ENCODE measurements around the gene DPF1. TPM values are rescaled to one million over a fixed set of nuclear protein-coding genes. Genes with fewer than 3 reads are reported as not detected.
"Not testable (repeated sequence)": the region's sequence is repeated elsewhere in the genome, so short reads cannot be mapped to it uniquely, and the experiment has no call there.

The DPF1 gene
- total and polyA plus RNA-seq, 5 experiments from 2014 or later, result not detected

- POLR2A ChIA-PET, result interaction anchor here (0.6 kb wide), 1 partner anchor 329 kb away, joined by 6 read pairs; no protein-coding TSS in a partner anchor
- H3K27ac Mint-ChIP-seq, result no peak overlapping the region
- peaks cover 42 to 87% (median 52%) of the 10 kb centered on the region in 5 donors for H3K27me3 Mint-ChIP-seq
- H3K9me3 Mint-ChIP-seq, result peaks cover 0 to 2% (median 0%) of the 10 kb centered on the region in 9 donors
- peaks cover 0 to 10% (median 0%) of the 10 kb centered on the region in 3 donors for H3K36me3 Mint-ChIP-seq
- peak overlapping the region in 8 of 10 donors; percentile 22 to 56 (median 46) for H3K4me3 Mint-ChIP-seq
- DNase-seq (no peak), ATAC-seq (no peak)
- peaks cover 19 to 33% (median 29%) of the 10 kb centered on the region in 4 donors for H3K4me1 Mint-ChIP-seq
Measured at GRCh38 chr19:38228005-38228377, 4.0 kb upstream of the DPF1 start.

DNA sequence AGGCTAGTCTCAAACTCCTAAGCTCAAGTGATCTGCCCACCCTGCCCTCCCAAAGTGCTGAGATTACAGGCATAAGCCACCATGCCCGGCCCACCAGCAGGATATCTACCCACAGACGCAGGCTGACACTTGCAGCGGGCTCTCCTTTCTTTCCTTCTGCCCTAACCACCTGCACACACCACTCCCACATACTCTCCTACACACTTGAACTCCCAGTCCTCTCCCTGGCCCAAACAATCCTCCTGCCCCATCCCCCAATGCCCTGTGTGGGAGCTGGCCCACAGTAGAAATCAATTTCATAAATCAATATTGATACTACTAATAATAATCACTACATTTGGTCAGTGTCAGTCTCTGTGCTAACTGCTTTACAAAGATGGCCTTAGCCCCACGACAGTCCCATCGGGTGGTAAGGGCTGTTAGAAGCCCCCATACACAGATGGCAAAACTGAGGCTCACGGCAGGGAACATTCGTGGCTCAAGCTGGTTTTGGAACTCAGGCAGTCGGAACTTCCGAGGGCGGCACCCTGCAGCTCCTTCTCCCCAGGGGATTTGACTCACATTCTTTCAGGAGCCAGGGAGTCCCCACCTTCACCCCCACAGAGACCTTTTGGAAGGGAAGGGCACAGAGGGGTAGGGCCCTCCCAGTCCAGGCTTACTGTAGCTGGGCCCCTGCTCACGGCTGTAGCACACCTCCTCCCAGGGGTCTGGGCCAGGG, 3.4 kb upstream of the DPF1 start:
- DNase-seq (no peak), ATAC-seq (no peak)
- H3K4me1 Mint-ChIP-seq, result peaks cover 21 to 35% (median 30%) of the 10 kb centered on the region in 4 donors
- peaks cover 0 to 12% (median 0%) of the 10 kb centered on the region in 3 donors for H3K36me3 Mint-ChIP-seq
- peak overlapping the region in 8 of 10 donors; percentile 22 to 57 (median 46) for H3K4me3 Mint-ChIP-seq
- peak overlapping the region in 2 of 10 donors; percentile 32 to 53 for H3K27ac Mint-ChIP-seq
- peaks cover 43 to 87% (median 56%) of the 10 kb centered on the region in 5 donors for H3K27me3 Mint-ChIP-seq
- H3K9me3 Mint-ChIP-seq, result peaks cover 0 to 2% (median 0%) of the 10 kb centered on the region in 9 donors
- POLR2A ChIA-PET, result interaction anchor here (0.6 to 0.7 kb wide), 2 partner anchors 16 to 328 kb away, joined by 3 to 6 read pairs; no protein-coding TSS in a partner anchor

- ATAC-seq, DNase-seq, POLR2A ChIA-PET, H3K9me3 Mint-ChIP-seq, H3K27ac Mint-ChIP-seq: not testable (repeated sequence)
- H3K36me3 Mint-ChIP-seq, result peaks cover 0 to 12% (median 7%) of the 10 kb centered on the region in 3 donors
- peak overlapping the region in 9 of 10 donors; percentile 75 to 90 (median 89) for H3K4me3 Mint-ChIP-seq
- H3K27me3 Mint-ChIP-seq, result peaks cover 38 to 79% (median 59%) of the 10 kb centered on the region in 5 donors
- H3K4me1 Mint-ChIP-seq, result peaks cover 21 to 33% (median 29%) of the 10 kb centered on the region in 4 donors
Measured at GRCh38 chr19:38224863-38225218, 819 bp upstream of the DPF1 start.

DNA sequence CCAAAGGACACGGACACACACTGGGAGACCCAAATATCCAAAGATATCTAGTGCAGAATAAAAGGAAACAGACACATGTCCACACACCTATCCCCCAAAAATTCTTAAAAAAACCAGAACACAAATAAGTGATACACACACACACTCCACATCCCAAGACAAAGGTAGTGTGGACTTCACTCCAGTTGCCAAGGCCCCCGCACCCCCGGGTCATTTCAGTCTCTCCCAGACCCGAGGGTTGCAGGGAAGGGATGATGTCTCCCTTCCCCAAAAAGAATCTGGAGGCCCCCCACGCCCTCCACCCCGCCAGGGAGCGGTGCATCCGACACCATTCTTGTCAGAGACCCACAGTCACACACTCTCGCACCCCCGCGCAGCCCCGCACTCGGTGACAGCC, 407 bp downstream of the DPF1 start:
- ATAC-seq, result no peak

GRCh38 chr19:38223119-38223523, 901 bp downstream of the DPF1 start:
- Mint-ChIP-seq H3K9me3 (peaks cover 0 to 2% (median 0%) of the 10 kb centered on the region in 9 donors), H3K27ac (peak overlapping the region in 2 of 10 donors; percentile 6 to 33), H3K4me3 (peak overlapping the region; percentile 28 to 83 (median 65)), H3K36me3 (peaks cover 0 to 12% (median 7%) of the 10 kb centered on the region in 3 donors), H3K27me3 (peaks cover 46 to 88% (median 69%) of the 10 kb centered on the region in 5 donors), H3K4me1 (peaks cover 18 to 26% (median 25%) of the 10 kb centered on the region in 4 donors)
- POLR2A ChIA-PET, result no interaction called here
- DNase-seq, result no peak
- ATAC-seq, result no peak

More for the DNA sequence above, 407 bp downstream of the DPF1 start:
- Mint-ChIP-seq H3K4me1 (peaks cover 18 to 28% (median 26%) of the 10 kb centered on the region in 4 donors), H3K27ac (peak overlapping the region in 2 of 10 donors; percentile 10 to 33), H3K27me3 (peaks cover 41 to 85% (median 66%) of the 10 kb centered on the region in 5 donors), H3K9me3 (peaks cover 0 to 2% (median 0%) of the 10 kb centered on the region in 9 donors), H3K4me3 (peak overlapping the region; percentile 28 to 83 (median 65)), H3K36me3 (peaks cover 0 to 12% (median 7%) of the 10 kb centered on the region in 3 donors)
- no peak for DNase-seq
- POLR2A ChIA-PET, result no interaction called here

DNA sequence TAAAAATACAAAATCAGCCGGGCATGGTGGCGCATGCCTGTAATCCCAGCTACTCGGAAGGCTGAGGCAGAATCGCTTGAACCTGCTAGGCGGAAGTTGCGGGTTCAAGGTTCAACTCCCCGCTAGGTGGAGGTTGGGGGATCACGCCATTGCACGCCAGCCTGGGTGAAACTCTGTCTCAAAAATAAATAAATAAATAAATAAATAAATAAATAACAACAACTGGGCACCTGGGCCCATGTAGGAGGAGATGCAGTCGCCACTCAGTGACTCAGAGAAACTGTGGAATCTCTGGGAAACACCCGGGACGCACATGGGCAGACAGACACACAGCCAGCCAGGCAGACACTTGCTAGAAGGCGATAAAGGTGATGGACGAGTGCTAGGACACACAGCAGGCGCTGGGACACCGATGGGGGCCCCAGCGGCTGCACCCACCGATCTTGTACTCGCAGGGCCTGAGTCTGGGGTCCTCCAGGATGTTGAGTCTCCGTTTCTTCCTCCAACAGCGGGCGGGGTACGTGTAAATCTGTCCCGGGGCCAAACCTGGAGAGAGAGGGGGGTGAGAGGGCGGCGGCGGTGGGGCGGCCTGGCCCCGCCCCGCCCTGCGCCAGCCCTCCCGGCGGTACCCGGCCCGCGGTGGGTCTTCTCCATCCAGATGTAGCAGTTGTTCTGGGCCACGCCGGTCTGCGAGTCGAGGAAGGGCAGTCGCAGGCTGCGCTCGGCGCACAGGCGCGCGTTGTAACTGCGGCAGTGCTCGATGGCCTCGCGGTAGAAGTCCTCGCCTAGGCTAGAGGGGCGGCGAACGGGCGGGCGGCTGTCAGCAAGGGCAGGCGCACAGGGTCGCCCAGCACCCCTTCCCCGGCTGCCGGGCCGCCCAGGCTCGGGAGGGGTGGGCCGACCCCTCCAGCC, 1.8 kb downstream of the DPF1 start:
- ATAC-seq, result no peak
- Mint-ChIP-seq H3K9me3 (peaks cover 0 to 2% (median 0%) of the 10 kb centered on the region in 9 donors), H3K4me1 (peaks cover 16 to 24% (median 19%) of the 10 kb centered on the region in 4 donors), H3K27ac (no peak overlapping the region), H3K36me3 (peaks cover 0 to 12% (median 7%) of the 10 kb centered on the region in 3 donors), H3K27me3 (peaks cover 40 to 85% (median 60%) of the 10 kb centered on the region in 5 donors), H3K4me3 (peak overlapping the region in 1 of 10 donors; percentile 34)
- POLR2A ChIA-PET, result interaction anchor here (0.7 kb wide), 1 partner anchor 19 kb away, joined by 3 read pairs; no protein-coding TSS in a partner anchor
- DNase-seq, result no peak

DNA sequence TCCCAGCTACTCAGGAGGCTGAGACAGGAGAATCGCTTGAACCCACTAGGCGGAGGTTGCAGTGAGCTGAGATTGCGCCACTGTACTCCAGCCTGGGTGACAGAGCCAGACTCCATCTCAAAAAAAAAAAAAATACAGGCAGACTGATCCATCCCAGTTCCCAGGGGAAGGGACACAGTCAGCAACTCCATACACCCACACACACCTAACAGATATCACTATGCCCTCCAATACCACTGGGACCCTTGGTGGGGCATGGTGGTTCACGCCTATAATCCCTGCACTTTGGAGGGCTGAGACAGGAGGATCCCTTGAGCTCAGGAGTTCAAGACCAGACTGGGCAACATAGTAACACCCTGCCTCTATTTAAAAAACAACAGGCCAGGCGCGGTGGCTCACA, 2.6 kb downstream of the DPF1 start:
- ATAC-seq, result no peak
- Mint-ChIP-seq H3K4me3 (no peak overlapping the region), H3K27ac (no peak overlapping the region), H3K36me3 (peaks cover 0 to 12% (median 7%) of the 10 kb centered on the region in 3 donors), H3K27me3 (peaks cover 34 to 84% (median 52%) of the 10 kb centered on the region in 5 donors), H3K9me3 (peaks cover 0 to 2% (median 0%) of the 10 kb centered on the region in 9 donors), H3K4me1 (peaks cover 13 to 19% (median 16%) of the 10 kb centered on the region in 4 donors)
- POLR2A ChIA-PET, result interaction anchor here (0.7 kb wide), 1 partner anchor 19 kb away, joined by 3 read pairs; no protein-coding TSS in a partner anchor
- no peak for DNase-seq

DNA sequence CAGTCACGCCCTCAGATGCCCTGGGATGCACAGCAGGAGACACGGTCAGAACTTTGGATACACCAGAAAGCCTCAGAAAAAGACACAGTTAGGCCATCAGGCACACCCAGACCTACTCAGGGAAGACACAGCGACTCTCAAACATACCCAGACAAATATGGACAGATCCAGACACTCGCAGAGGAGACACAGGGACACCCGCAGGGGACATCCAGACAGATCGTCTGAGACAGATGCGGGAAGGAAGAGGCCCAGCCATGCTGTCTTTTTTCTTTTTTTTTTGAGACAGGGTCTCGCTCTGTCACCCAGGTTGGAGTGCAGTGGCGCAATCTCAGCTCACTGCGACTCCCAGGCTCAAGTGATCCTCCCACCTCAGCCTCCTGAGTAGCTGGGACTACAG, 4.8 kb downstream of the DPF1 start:
- Mint-ChIP-seq H3K9me3 (peaks cover 0 to 1% (median 0%) of the 10 kb centered on the region in 9 donors), H3K27ac (peak overlapping the region in 1 of 10 donors; percentile 65), H3K27me3 (peaks cover 27 to 77% (median 53%) of the 10 kb centered on the region in 5 donors), H3K4me1 (peaks cover 12 to 17% (median 14%) of the 10 kb centered on the region in 4 donors), H3K36me3 (peaks cover 0 to 9% (median 7%) of the 10 kb centered on the region in 3 donors), H3K4me3 (no peak overlapping the region)
- POLR2A ChIA-PET, result no interaction called here
- ATAC-seq (no peak), DNase-seq (no peak)

DNA sequence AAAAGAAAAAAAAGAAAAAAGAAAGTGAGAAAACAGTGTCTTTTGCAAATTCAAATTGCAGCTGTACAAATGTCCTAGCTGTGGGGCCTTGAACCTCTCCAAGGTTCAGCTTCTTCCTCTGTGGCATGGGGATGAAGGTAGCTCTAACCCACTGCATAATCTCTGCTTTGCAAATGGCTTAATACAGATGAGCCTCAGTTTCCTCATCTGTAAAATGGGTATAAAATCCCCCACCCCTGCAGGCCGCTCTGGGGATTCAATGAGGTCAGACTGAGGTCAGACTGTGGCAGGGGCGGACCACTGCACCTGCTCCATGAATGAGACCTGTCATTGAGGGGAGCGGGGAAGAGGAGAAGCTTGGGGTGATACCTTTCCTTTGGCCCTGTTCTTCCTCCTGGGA, 5.8 kb downstream of the DPF1 start:
- ATAC-seq, result no peak
- H3K27ac Mint-ChIP-seq, result no peak overlapping the region
- H3K36me3 Mint-ChIP-seq, result peaks cover 0 to 7% (median 4%) of the 10 kb centered on the region in 3 donors
- H3K4me1 Mint-ChIP-seq, result peaks cover 12 to 18% (median 14%) of the 10 kb centered on the region in 4 donors
- POLR2A ChIA-PET, result no interaction called here
- no peak for DNase-seq
- H3K27me3 Mint-ChIP-seq, result peaks cover 29 to 78% (median 54%) of the 10 kb centered on the region in 5 donors
- peaks cover 0 to 5% (median 0%) of the 10 kb centered on the region in 9 donors for H3K9me3 Mint-ChIP-seq
- peak overlapping the region in 1 of 10 donors; percentile 22 for H3K4me3 Mint-ChIP-seq

DNA sequence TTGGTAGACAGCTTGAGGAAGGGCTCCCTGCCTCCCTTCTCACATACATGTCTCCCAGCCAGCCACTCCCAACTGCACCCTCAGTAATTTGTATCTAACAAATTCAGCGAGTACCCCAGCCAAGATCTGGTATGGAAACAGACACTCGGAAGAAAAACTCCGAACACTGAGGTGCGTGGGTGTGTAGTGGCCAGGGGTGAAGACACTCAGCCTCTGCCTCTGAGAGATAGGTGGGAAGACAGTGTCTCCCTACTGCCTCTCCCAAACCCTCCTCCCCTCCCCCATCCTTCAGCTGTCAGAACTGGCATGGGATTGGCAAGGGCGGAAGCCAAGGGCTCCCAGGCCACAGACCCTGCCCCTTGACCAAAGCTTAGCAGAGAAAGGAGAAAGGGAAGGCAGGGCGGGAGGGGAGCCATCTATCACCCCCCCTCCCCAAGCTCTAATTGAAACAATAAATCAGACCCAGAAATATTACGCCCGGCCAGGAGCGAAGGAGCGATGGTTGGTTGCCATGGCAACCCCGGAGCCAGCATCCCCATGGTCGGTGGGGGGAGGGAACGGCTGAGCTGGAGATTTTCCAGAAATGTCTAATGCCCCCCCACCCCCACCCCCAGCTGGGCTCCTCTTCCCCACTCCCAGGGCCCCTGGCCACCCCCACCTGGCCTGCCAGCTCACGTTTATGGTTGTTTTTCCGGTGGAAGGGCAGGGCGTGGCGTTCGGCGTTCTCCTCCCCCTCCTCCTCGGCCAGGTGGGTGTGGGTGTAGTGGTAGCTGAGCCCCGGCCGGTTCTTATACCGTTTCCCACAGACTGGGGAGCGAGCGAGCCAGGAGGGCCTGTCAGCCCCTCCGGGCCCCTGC, 7.0 kb downstream of the DPF1 start:
- H3K27me3 Mint-ChIP-seq, result peaks cover 24 to 80% (median 49%) of the 10 kb centered on the region in 5 donors
- POLR2A ChIA-PET, result no interaction called here
- H3K4me1 Mint-ChIP-seq, result peaks cover 8 to 14% (median 12%) of the 10 kb centered on the region in 4 donors
- peaks cover 0 to 7% (median 0%) of the 10 kb centered on the region in 3 donors for H3K36me3 Mint-ChIP-seq
- no peak overlapping the region for H3K27ac Mint-ChIP-seq
- no peak for DNase-seq
- no peak for ATAC-seq
- H3K4me3 Mint-ChIP-seq, result no peak overlapping the region
- peaks cover 0 to 5% (median 0%) of the 10 kb centered on the region in 9 donors for H3K9me3 Mint-ChIP-seq

DNA sequence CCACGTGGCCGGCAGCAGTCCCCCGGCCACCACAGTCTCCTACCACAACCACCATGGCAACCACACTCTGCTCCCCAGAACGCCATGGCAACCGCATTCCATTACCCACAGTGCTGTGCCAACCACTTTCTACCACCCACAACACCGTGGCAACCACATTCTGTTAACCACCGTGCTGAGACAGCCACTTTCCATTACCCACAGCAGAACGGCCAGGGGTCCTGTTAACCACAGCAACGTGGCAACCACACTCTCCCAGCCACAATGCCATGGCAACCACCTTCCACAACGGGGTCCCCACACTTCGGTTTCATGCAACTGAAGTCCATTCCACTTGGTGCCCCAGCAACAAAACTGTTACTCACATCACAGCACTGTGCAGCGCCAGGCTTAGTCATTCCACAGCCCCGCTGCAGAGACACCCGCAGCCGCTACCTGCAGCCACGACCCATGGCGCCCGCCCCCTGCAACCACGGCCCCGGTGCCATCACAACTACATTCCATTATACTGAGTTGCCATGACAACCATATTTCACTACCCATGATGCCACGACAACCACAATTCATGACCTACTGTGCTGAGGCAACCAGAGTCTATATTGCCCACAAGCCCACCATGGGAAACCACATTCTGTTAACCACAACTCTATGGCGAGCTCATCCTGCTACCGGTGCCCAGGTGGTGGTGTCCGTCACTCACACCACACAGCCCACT, 10.0 kb downstream of the DPF1 start:
- H3K27me3 Mint-ChIP-seq, result peaks cover 25 to 75% (median 39%) of the 10 kb centered on the region in 5 donors
- peak overlapping the region; percentile 16 to 96 (median 78) for H3K27ac Mint-ChIP-seq
- peaks cover 0 to 10% (median 0%) of the 10 kb centered on the region in 3 donors for H3K36me3 Mint-ChIP-seq
- POLR2A ChIA-PET, result no interaction called here
- peak in 9 of 10 donors; percentile 13 to 76 (median 53) for DNase-seq
- peaks cover 0 to 5% (median 0%) of the 10 kb centered on the region in 9 donors for H3K9me3 Mint-ChIP-seq
- peak overlapping the region in 9 of 10 donors; percentile 18 to 80 (median 47) for H3K4me3 Mint-ChIP-seq
- peak; percentile 82 to 86 for ATAC-seq
- H3K4me1 Mint-ChIP-seq, result peaks cover 20 to 28% (median 25%) of the 10 kb centered on the region in 4 donors

Measured in naive thymus-derived CD8-positive, alpha-beta T cell (primary cell).